NCI-H146 (cell line): ENCODE data around the gene KIDINS220.

Source experiments
- DNase-seq: peaks from one replicate; lab custom pipeline; 2025; lab: John Stamatoyannopoulos, UW

The KIDINS220 gene

DNA sequence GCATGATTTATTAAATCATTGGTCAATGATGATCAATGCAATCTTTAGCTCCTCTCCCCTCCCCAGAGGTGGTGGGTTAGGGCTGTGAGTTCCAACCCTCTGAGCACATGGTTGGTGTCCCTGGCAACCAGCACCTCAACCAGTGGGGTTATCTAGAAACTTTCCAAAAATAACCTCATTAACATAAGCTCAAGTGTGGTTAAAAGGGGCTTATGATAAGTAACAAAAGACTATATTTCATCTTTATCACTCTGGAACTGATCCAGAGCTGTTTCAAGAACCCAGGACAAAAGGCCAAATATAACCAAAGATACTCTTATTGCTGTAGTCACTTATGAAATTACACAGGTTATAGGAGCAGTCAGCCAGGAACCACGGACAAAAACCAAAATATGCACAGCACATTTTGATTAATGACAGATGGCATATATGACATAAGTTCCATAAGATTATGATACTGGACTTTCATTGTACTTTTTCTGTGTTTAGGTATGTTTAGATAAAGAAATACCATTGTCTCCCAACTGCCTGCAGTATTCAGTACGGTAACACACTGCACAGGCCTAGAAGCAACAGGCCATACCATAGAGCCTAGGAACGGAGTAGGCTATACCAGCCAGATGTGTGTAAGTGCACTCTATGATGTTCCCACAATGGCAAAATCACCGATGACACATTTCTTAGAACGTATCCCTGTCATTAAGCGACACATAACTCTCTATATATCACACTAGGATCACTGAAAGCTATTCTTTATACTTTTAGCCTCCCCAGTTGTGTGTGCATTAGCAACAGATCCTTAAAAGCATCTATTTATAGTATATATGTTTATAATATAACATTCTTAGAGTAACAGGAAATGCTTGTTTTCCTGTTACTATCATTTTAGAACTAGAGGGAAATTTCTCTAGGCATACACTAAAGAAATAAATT lies 31.9 kb downstream of the KIDINS220 start:
- no peak for DNase-seq

DNA sequence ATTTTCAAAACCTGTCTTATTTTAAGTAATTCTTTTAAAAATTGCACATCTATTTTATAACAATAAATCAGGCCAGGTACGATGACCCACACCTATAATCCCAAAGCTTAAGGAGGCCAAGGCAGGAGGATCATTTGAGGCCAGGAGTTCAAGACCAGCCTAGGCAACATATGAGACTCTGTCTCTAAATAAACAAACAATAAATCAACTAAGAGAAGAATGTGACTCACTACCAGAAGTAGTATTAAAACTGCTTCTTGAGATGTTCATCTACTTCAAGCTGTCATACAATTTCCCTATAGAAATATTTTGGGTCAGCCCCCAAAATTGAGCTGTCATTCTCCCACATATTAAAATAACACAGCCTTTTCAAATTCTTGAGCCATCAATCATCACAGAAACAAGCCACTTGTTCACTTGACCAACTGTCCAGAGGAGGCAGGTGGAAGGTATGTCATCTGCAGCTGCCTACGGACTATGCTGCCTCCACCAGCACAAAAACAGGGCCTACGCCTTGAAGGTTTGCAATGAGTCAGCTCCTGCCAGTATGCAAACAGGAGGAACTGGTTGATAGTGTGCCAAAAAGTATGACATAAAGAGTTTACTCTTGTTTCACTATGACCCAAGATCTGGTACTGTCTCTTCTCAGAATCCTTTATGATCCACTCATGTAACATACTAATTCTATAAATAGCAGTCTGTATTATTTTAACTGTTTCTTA lies 33.6 kb downstream of the KIDINS220 start:
- peak; percentile 64 for DNase-seq

DNA sequence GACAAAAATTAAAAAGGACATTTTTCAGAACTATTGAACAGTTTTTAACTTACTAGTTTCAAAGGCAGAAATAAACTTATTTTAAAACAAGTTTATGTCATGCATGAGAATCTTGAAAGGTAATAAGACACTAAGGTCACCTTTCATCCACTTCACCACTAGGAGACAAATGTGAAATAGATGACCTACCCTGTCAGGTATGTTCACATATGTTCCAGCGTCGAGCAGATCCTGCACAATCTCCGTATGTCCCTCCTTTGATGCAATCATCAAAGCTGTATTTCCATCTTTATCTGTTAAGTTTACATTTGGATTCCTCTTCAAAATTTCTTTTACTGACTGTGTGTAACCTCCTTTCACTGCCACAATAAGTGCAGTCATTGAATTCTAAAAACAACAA lies 34.7 kb downstream of the KIDINS220 start:
- no peak for DNase-seq

DNA sequence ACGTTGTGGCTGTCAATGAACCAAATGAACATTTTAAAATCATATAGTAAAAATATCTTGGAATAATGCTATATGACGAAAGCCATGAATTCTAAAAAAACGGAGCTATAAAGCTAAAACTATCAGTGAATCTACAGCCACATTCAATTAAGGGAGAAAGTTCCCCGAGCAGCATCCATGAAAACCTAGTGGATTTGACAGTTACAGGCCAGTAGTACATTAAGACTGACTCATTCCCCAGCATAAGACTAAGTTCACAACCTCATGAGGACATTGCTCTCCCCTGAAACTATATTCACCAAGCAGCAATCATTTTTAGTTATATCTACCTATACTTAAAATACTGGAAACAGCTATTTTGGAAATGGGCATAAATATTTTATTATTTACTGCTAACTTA lies 36.6 kb downstream of the KIDINS220 start:
- no peak for DNase-seq

DNA sequence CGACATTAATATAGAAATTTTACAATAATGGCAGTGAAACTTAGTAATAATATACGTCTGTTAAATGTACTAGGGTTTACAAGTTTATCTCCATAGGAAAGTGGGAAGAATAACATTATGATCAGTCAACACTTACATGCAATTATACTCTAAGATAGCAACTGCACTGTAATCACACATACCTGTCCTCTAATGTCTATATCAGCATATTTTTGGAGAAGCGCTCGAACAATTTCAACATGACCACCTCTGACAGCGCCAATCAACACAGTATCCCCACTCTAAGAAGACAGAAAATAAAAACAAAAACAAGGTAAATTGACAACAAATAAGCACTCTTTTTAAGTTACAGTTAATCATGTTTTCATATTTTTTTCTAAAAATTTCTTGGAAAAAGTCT lies 37.2 kb downstream of the KIDINS220 start:
- no peak for DNase-seq

DNA sequence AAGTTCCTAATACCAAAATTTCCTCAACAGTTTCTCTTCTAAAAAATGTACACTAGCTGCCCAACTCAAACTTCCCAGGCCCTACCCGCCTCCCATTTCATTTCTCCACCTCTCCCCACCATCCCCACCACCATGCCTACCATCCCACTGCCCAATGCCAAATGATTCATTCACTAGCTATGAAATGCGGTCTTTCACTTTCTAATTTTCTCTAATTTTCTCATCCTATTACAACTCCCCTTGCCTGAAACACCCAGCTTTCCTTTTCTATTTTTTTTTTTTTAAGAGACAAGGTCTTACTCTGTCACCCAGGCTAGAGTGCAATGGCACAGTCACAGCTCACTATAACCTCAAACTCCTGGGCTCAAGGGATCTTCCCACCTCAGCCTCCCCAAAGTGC lies 38.4 kb downstream of the KIDINS220 start:
- no peak for DNase-seq

DNA sequence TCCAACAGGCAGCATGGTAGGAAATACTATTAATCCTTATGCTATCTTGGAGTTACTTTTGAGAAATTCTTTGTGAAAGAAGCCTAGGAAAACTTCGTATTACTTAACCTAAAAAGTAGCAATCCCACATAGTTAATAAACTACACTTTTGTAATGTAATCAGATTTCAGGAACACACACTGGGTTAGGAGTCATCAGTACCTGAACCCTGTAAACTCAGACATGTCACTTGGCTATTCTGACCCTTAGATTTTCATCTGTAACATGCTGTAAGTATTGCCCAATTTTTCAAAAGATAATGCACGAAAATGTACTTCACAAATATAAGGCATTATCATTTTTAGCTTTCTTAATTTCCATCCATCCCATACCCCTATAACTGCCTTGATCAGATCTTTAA lies 39.0 kb downstream of the KIDINS220 start:
- DNase-seq = no peak

DNA sequence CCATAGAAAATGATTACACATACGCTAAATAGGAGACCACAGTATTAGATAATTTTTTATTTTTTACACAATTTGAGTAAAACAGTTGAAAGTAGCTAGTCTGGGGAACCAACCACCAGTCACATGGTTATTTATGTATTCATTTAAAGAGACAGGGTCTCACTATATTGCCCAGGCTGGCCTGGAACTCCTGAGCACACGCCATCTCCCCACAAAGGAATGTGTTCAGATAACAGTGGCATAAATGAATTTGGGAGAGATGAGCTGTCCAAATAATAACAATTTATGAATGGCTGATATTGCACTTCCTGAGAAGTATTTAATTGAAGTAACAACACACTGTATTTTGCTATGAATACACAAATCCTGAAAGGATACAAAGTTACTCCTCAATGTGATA lies 39.7 kb downstream of the KIDINS220 start:
- no peak for DNase-seq

DNA sequence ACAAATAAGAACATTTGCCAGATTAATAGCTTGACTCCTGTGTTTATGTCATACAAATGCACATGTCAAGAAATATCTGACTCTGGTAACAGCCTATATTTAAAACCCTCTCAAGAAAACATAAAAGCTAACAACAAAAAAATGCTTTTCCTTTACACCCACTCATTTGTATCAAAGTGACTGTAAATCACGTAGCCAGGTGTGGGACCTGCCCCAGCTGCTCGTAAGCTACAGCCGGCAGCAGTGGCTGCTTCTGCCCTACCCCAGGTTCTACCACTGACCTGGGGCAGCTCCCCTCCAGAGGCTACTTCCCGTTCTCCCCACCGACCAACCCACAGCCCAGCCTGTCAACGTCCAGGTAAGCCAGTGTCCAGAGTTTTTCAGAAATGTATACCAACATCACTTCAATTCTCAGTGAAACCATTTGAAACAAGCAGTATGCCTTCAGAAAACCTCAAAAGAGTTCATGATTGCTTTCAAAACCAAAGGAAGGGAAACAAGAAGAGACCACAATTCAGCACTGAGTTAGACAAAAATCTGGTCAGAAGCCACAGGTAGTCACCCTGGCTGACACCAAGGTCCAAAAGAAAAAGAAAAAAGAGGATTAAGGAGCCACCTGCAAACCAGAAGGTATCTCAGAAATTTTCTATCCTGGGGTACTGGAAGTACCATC lies 40.4 kb downstream of the KIDINS220 start:
- no peak for DNase-seq

DNA sequence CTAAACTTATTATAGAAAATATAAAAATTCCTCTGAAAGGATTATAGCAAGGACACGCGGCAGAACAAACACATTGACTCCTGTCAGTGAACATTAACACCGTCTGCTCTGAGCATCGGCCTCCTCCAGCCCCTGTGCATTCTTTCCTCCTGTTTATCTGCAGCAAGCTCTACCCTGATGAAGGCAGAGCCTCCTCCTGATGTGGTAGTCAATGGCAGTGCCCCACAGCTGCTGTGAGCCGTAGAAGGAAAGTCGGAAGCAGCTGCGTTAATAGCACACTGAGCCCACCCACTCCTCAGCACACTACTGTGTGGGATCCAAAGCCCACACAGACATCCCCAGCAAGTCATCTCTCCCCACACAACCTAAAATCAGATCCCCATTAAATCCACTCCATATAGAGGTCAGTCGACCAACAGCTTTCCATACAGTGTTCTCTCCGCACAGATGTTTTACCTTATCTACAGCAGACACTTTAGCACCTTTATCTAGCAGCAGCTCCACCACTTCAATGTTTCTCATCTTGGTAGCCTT lies 41.0 kb downstream of the KIDINS220 start:
- DNase-seq = no peak

DNA sequence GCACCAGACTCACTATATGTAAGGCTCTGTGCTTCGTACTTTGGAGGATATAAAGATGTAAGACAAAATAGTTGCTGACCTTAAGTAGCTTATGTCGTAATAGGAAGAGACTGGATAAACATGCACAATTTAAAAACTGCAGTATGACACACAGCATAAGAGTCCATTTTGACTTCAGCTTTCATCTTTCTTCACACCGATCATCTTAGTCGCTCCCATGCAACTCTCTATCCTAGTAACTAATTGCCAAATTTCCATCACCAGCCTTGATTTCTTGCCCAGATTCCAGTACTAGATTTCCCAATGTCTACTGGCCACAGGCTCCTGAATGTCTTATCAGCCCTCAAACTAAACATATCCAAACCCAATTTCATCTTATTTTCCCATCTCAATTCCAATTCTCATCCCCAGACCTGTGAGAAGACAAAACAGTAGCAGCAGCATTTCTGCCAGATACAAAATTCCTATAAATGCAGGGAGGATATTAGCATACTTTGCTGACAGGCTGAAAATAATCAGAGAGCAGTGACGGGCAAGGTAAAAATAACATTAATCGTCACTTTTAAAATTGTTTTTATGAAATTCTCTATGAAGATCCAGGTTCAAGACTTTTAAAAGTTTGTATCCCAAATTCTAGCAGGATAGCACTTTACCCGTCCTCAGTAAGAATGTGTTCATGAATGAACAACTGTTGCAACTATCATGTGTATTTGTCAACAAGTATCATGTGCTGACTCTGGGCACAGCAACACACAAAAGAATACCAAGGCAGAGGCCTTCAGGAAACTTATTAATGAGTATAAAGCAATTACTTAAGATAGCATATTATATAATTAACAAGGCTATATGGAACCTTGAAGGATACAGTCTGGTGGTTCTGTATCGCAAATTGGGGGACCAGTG lies 42.2 kb downstream of the KIDINS220 start:
- no peak for DNase-seq

DNA sequence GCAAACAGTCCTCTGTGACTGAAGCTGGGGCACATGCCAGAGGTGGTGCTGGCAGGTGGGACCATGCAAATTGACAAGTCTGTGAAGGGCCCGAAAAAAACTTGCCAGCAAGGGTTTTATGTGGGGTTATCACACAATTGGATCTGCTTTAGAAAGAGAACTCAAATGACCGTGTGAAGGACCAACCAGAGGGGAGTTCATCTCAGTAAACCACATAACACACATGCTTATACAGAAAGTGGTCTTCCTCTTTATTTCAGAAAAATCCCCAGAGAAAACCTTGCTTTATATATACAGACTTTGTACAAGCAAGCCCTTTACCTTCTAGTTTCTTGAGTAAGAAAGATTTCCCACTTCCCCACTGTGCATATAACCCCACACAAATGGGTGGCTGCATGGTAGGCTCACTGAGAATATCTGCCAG lies 46.7 kb downstream of the KIDINS220 start:
- no peak for DNase-seq

DNA sequence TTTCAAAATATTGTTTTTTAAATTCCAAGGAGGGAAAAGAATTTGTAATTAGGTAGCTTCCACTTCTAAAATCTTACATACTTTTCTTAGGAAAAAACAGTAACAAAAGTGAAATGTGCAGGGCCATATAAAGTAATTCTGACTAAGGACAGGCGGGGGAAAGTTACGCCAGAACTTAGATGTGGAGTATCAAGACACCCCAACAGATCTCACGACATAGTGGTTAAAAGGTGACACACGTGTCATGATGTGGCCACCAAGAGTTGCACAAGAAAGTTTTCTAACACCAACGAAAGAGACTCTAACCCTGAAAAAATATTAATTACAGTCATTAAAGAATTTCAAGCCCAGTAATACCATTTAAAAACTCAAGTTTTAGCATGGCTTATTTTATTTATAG lies 51.0 kb downstream of the KIDINS220 start:
- no peak for DNase-seq

DNA sequence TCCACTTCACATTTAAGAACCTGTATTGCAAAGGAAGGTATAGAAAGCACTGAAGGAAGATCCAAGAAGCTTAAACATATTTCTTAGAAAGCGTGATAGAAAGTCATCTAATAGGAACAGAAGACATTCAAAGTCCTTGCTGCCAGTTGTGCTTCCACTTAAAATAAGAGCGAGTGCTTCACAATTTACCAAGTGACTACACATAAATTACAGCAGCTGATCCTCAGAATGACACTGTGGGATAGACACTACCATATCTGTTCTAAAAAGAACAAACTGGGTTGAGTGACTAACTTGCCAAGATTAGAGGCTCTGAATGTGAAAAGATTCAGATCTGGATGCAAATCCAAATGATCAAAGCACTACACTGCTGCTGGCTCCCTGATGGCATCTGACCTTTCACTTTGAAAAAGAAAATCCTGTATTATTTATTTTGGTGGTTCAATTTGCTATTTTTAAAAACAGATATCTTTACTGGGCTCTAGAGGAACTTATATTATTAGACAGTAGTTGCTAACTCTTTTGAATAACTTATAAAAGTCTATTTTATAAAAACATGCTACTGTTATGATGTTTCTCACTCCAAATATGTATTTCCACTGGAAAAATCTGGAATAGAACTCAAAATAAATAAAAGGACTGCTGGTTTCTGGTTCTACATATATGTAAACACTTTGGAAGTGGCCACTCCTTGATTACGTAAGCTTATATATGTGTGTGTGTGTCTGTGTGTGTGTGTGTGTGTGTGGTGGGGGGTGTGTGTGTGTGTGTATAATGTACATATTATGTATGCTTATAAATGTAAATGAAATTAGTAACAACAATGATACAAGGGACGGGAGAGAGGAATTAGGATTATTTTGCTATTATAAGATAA lies 57.4 kb downstream of the KIDINS220 start:
- DNase-seq = no peak

DNA sequence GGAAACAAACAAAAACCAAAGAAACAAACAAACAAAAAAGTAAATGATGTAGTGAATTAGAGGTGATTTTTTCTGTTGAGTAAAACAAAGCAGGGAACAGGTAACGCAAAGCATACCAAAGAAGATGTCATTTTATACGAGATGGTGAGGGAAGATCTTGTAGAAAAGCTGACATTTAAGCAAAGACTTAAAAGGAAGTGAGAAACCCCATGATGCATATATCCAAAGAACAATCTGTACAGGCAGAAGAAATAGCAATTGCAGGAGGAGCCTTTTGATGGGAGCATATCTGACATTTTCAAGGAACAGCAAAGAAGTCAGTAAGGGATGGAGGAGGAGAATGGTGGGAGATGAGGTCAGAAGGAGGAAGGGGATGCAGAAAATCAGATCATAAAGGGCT lies 63.0 kb downstream of the KIDINS220 start:
- DNase-seq = no peak

DNA sequence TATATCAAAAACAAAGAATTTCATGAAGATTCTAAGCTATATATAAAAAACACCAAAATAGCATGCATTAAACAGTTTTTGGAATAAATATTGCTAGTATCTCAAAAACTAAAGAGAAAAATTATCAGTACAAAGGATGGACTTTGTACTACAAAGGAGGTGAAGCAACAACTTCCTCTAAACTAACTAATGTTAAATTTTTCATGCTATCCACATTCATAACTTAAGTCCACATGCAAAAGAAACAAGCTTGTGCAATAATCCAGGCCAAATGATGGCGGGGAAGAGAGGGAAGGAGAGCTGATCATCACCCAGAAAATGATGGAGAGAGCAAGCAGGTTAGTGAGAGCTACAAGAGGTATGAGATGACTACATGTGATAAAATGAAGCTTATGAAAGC lies 70.1 kb downstream of the KIDINS220 start:
- peak; percentile 49 for DNase-seq

DNA sequence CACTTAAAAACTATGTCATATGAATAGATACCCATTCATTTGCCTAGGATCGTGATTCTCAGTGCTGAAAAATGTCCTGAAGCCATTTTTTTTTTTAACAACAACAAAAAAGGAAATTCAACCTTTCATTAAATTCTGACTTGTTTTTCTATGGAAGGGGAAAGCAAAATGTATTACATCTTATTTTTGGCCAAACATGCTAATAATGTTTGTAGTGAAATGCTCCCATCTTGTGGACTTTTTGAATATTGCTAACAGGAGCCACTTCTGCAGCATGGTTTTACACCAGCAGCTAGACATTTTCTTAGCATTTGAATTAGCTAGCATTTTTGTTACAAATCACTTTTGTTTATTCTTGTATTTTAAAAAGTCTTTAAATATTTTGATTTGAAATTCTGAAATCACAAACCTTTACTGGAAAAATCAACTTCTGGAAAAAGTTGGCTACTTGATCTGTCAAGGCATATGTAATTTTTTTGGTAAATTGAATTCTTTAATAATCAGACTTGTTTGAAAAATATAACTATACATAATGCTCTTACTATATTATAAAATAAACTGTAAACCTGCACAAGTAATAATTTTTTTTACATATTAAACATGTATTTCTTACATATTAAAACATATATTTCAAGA lies 75.8 kb downstream of the KIDINS220 start:
- DNase-seq = peak; percentile 57

DNA sequence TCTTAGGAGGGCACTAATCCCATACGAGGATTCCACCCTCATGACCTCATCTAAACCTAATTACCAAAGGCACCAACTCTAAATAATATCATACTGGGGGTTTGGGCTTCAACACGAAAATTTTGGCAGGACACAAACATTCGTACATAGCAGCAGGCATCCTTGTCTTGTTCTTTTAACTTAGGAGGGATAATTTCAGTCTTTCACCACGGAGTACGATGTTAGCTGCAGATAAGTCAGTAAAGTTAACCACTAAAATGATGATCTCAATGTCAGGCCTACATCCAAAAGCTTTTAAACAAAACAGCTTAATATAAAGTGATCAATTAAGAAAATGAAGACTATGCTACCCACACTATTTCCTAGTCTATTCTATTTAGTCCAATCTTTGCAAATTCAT lies 80.7 kb downstream of the KIDINS220 start:
- DNase-seq = no peak

DNA sequence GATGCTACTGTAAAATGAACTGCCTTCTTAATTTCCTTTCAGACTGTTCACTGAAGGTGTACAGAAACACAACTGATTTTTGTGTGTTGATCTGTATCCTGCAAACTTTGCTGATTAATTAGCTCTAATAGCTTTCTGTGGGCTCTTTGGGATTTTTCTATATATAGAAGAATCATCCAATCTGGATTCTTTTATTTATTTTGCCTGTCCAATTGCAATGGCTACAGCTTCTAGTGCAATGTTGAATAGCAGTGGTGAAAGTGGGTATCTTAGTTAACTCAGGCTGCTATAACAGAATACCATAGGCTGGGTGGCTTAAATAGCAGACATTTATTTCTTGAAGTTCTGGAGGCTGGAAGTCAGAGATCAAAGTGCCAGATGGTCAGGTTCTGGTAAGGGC lies 81.2 kb downstream of the KIDINS220 start:
- DNase-seq = no peak
